GM12892 (cell line): ENCODE measurements around the gene PRRT2.

Experiments used
- POLR2A ChIP-seq: IDR thresholded peaks from 2 replicates; pipeline ENCODE4 v1.6.1; 2011; ENCODE audit warnings: low read depth, low read length, control low read depth
- POLR2AphosphoS5 ChIP-seq: IDR thresholded peaks from 2 replicates; pipeline ENCODE4 v1.6.1; 2011; ENCODE audit warnings: low read depth, low read length, control low read depth

DNA sequence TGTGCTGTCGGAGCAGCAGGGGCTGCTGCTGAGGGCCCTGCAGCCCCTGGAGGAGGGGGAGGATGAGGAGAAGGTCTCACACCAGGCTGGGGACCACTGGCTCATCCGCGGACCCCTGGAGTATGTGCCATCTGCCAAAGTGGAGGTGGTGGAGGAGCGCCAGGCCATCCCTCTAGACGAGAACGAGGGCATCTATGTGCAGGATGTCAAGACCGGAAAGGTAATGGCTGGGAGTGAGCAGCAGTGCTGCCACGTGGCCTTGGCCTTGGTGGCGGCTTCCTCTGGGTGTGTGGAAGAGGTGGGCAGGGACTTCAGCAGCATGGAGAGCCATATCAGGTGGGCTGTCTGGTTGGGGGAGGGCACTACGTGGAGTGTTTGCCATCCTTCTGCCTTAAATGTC, 28.2 kb downstream of the PRRT2 start:
- no peak for TF ChIP-seq POLR2A
- TF ChIP-seq POLR2AphosphoS5, result no peak
